Neuronal stem cell (in vitro differentiated cells): Measurements from ENCODE around the gene DCST1.

Experiments used
- DNase-seq: peaks from one replicate; pipeline ENCODE4 v3.0.0-alpha.2; 2013; ENCODE audit warnings: low spot score
- H2AFZ ChIP-seq: one replicate; pipeline ENCODE4 v1.6.1; 2013; ENCODE audit warnings: mild to moderate bottlenecking, low read length, inconsistent platforms
- H2AK5ac ChIP-seq: 2 replicates; pipeline ENCODE4 v1.6.1; 2013; ENCODE audit warnings: low read depth, mild to moderate bottlenecking, inconsistent platforms, low read length, moderate library complexity, mixed read lengths
- H2BK120ac ChIP-seq: 2 replicates; pipeline ENCODE4 v1.6.1; 2013; ENCODE audit warnings: low read depth, mild to moderate bottlenecking, inconsistent platforms, low read length, moderate library complexity, mixed read lengths
- H2BK12ac ChIP-seq: one replicate; pipeline ENCODE4 v1.6.1; 2013; ENCODE audit warnings: low read length, inconsistent platforms
- H2BK15ac ChIP-seq: 2 replicates; pipeline ENCODE4 v1.6.1; 2013; ENCODE audit warnings: mild to moderate bottlenecking, low read length, inconsistent platforms, mixed read lengths
- H2BK5ac ChIP-seq: one replicate; pipeline ENCODE4 v1.6.1; 2013; ENCODE audit warnings: inconsistent platforms, mild to moderate bottlenecking, low read length, moderate library complexity
- H3K14ac ChIP-seq: one replicate; pipeline ENCODE4 v1.6.1; 2013; ENCODE audit warnings: low read length, inconsistent platforms
- H3K18ac ChIP-seq: 2 replicates; pipeline ENCODE4 v1.6.1; 2013; ENCODE audit warnings: low read length, inconsistent platforms
- H3K23ac ChIP-seq: 2 replicates; pipeline ENCODE4 v1.6.1; 2013; ENCODE audit warnings: low read depth, mild to moderate bottlenecking, mixed read lengths, low read length, inconsistent platforms; ENCODE audit not compliant: poor library complexity
- H3K27ac ChIP-seq: replicated peaks from 3 replicates; pipeline ENCODE4 v1.5.1; 2013; ENCODE audit warnings: low read length, inconsistent platforms
- H3K27me3 ChIP-seq, 3 experiments: 2 replicates each; pipeline ENCODE4 v1.6.1; 2013; ENCODE audit warnings: low read length in 3 of 3, mild to moderate bottlenecking in 2 of 3, inconsistent platforms in 1 of 3, low read depth in 1 of 3, mixed read lengths in 1 of 3, moderate library complexity in 1 of 3; ENCODE audit not compliant: control insufficient read depth in 3 of 3, insufficient read depth in 3 of 3
- H3K36me3 ChIP-seq, 2 donors: replicated peaks in 1 of 2; 2 replicates each; pipeline ENCODE4 v1.6.1; 2013; ENCODE audit warnings: low read length in 2 of 2; ENCODE audit not compliant: control insufficient read depth in 2 of 2, insufficient read depth in 2 of 2
- H3K4ac ChIP-seq: 2 replicates; pipeline ENCODE4 v1.6.1; 2013; ENCODE audit warnings: inconsistent platforms, mild to moderate bottlenecking, low read length, moderate library complexity
- H3K4me1 ChIP-seq, 2 donors: 1 replicate in 1 of 2; 2 replicates in 1 of 2; pipeline ENCODE4 v1.6.1; 2013; ENCODE audit warnings: low read length in 2 of 2, low read depth in 1 of 2; ENCODE audit not compliant: control insufficient read depth in 2 of 2, insufficient read depth in 1 of 2
- H3K4me2 ChIP-seq: one replicate; pipeline ENCODE4 v1.6.1; 2013; ENCODE audit warnings: mild to moderate bottlenecking, low read length, inconsistent platforms; ENCODE audit not compliant: insufficient read depth, poor library complexity, severe bottlenecking
- H3K4me3 ChIP-seq, 2 donors: 2 replicates each; pipeline ENCODE4 v1.5.1; 2013; ENCODE audit warnings: low read length in 2 of 2, mild to moderate bottlenecking in 2 of 2, inconsistent platforms in 1 of 2, moderate library complexity in 1 of 2
- H3K79me1 ChIP-seq: one replicate; pipeline ENCODE4 v1.6.1; 2013; ENCODE audit warnings: low read depth, mild to moderate bottlenecking, inconsistent platforms, low read length, moderate library complexity
- H3K9ac ChIP-seq: one replicate; pipeline ENCODE4 v1.6.1; 2013; ENCODE audit warnings: mild to moderate bottlenecking, low read depth, low read length, inconsistent platforms; ENCODE audit not compliant: poor library complexity
- H3K9me3 ChIP-seq, 2 donors: replicated peaks in 1 of 2; 2 replicates each; pipeline versions ENCODE3 to v1.6.1; 2013; ENCODE audit warnings: low read length in 2 of 2, mild to moderate bottlenecking in 2 of 2, inconsistent platforms in 1 of 2, low read depth in 1 of 2, mixed read lengths in 1 of 2, moderate library complexity in 1 of 2; ENCODE audit not compliant: control insufficient read depth in 2 of 2, insufficient read depth in 1 of 2
- H4K8ac ChIP-seq: one replicate; pipeline ENCODE4 v1.6.1; 2013; ENCODE audit warnings: low read depth, mild to moderate bottlenecking, inconsistent platforms, low read length, moderate library complexity
- H4K91ac ChIP-seq: one replicate; pipeline ENCODE4 v1.6.1; 2013; ENCODE audit warnings: low read length, low read depth, mild to moderate bottlenecking, inconsistent platforms; ENCODE audit not compliant: poor library complexity
- WGBS, 2 donors: extraction: QIAGEN DNeasy Blood & Tissue Kit; methylation state at CpG; one replicate each; pipeline ENCODE4 v1.1.7; 2013; ENCODE audit warnings: missing lambda C conversion rate in 2 of 2, mixed read lengths in 1 of 2; ENCODE audit not compliant: insufficient read length in 2 of 2, insufficient replicate concordance in 1 of 2; ENCODE audit errors: extremely low coverage in 2 of 2; 5-methylcytosine and 5-hydroxymethylcytosine counted together

The DCST1 gene

GRCh38 chr1:155009742-155010141 is 23.9 kb upstream of the DCST1 start:
- Histone ChIP-seq H3K27me3 (no peaks in the 10 kb centered on the region), H3K4me1 (peaks cover 14 to 31% of the 10 kb centered on the region in 2 donors), H2BK15ac (peak overlapping the region; percentile 30), H2BK5ac (no peak overlapping the region), H2BK120ac (peak overlapping the region; percentile 12), H3K4me2 (no peak overlapping the region), H2BK12ac (peak overlapping the region; percentile 69), H2AFZ (no peak overlapping the region), H4K91ac (no peak overlapping the region), H4K8ac (no peak overlapping the region), H3K9ac (no peak overlapping the region), H3K36me3 (peaks cover 0 to 2% of the 10 kb centered on the region in 2 donors), H3K4ac (no peak overlapping the region), H3K14ac (no peak overlapping the region), H3K79me1 (peaks cover 4% of the 10 kb centered on the region), H3K23ac (no peak overlapping the region), H3K18ac (peak overlapping the region; percentile 7), H3K9me3 (no peaks in the 10 kb centered on the region), H3K27ac (no peak overlapping the region), H2AK5ac (peak overlapping the region; percentile 86), H3K4me3 (no peak overlapping the region)
- no CpG with 5 or more reads among the region's 5 CpGs for WGBS, 2 donors
- no peak for DNase-seq

GRCh38 chr1:155010211-155010918 is 23.3 kb upstream of the DCST1 start:
- Histone ChIP-seq H3K9me3 (no peaks in the 10 kb centered on the region), H2BK15ac (peak overlapping the region; percentile 74), H4K8ac (no peak overlapping the region), H2AFZ (no peak overlapping the region), H3K18ac (no peak overlapping the region), H3K9ac (no peak overlapping the region), H3K4me3 (no peak overlapping the region), H3K36me3 (peaks cover 0 to 2% of the 10 kb centered on the region in 2 donors), H3K23ac (no peak overlapping the region), H3K14ac (no peak overlapping the region), H3K27me3 (no peaks in the 10 kb centered on the region), H3K79me1 (peaks cover 4% of the 10 kb centered on the region), H3K4me1 (peaks cover 14 to 29% of the 10 kb centered on the region in 2 donors), H3K27ac (no peak overlapping the region), H2BK120ac (peak overlapping the region; percentile 12), H3K4ac (no peak overlapping the region), H2BK5ac (peak overlapping the region; percentile 91), H4K91ac (no peak overlapping the region), H3K4me2 (no peak overlapping the region), H2BK12ac (peak overlapping the region; percentile 69), H2AK5ac (peak overlapping the region; percentile 86)
- WGBS, 2 donors: no CpG with 5 or more reads among the region's 11 CpGs
- no peak for DNase-seq

GRCh38 chr1:155011004-155011416 is 22.6 kb upstream of the DCST1 start:
- no peak for DNase-seq
- Histone ChIP-seq H3K9me3 (no peaks in the 10 kb centered on the region), H3K4me3 (no peak overlapping the region), H3K4me1 (peaks cover 14 to 29% of the 10 kb centered on the region in 2 donors), H2BK12ac (no peak overlapping the region), H4K8ac (no peak overlapping the region), H3K27ac (no peak overlapping the region), H3K23ac (no peak overlapping the region), H2BK15ac (peak overlapping the region; percentile 74), H2AFZ (no peak overlapping the region), H2AK5ac (peak overlapping the region; percentile 58), H4K91ac (no peak overlapping the region), H3K9ac (no peak overlapping the region), H3K27me3 (no peaks in the 10 kb centered on the region), H3K14ac (no peak overlapping the region), H2BK5ac (peak overlapping the region; percentile 91), H3K36me3 (peaks cover 6 to 8% of the 10 kb centered on the region in 2 donors), H3K4me2 (no peak overlapping the region), H3K79me1 (peaks cover 3% of the 10 kb centered on the region), H3K4ac (no peak overlapping the region), H3K18ac (peak overlapping the region; percentile 92), H2BK120ac (no peak overlapping the region)
- WGBS, 2 donors: no CpG with 5 or more reads among the region's 5 CpGs

DNA sequence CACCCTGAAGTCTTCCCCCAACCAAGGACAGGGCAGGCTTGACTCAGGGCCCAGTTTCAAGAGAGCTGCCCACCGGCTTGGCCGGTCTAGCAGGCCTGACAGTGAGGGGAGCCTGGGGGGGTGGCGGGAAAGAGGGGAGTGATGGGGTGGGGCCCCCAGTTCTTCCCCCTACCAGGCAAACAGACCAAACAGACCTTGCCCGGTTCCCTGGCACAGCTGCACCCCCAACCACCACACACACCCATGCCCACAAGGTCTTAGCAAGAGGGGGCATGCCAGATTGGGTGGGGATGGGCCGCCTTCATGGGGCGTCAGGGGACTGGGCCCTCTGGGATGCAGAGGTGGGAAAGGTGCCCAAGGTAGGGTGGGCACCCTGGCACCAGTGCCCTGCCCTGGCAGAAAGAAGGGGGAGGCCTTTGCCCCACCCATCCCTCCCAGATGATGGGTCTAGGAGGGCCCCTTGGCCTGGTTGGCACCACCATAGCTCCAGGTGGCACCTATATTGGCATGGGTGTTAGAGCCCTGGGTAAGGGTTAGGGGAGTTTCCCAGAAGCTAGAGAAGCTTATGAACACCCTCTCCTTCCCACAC is 22.1 kb upstream of the DCST1 start:
- Histone ChIP-seq H2BK120ac (no peak overlapping the region), H3K23ac (no peak overlapping the region), H3K27ac (peak overlapping the region; percentile 16), H2BK15ac (peak overlapping the region; percentile 74), H3K4me2 (no peak overlapping the region), H3K9me3 (no peaks in the 10 kb centered on the region), H4K8ac (no peak overlapping the region), H2BK12ac (peak overlapping the region; percentile 24), H3K79me1 (peaks cover 3% of the 10 kb centered on the region), H3K4me1 (peaks cover 14 to 31% of the 10 kb centered on the region in 2 donors), H3K36me3 (peaks cover 11 to 13% of the 10 kb centered on the region in 2 donors), H3K4ac (no peak overlapping the region), H4K91ac (no peak overlapping the region), H3K9ac (no peak overlapping the region), H2AFZ (no peak overlapping the region), H2BK5ac (peak overlapping the region; percentile 91), H3K14ac (no peak overlapping the region), H3K4me3 (no peak overlapping the region), H3K18ac (peak overlapping the region; percentile 92), H2AK5ac (peak overlapping the region; percentile 58), H3K27me3 (no peaks in the 10 kb centered on the region)
- no peak for DNase-seq
- no CpG with 5 or more reads among the region's 6 CpGs for WGBS, 2 donors
